Measurements from ENCODE around the gene PSMB1. TPM values are rescaled to one million over a fixed set of nuclear protein-coding genes. Genes with fewer than 3 reads are reported as not detected.
A peak's percentile ranks its signal among the peaks of the same experiment; 100 is the strongest.

Gene PSMB1
- total RNA-seq (2014; rRNA removed; shearing (Covaris generic)): 357 and 388 TPM in 2 replicates
- polyA plus RNA-seq (2016; fragmentation: Nextera tagmentation; extraction: Ambion mirVana): 509 and 576 TPM in 2 replicates
- long read RNA-seq, transcript PSMB1-201 (6 exons, 928 nt): major isoform, 359 of 371 reads
- long read RNA-seq, partial matches to known transcripts: 2 of 371 reads
- long read RNA-seq, other reads (novel, unspliced or antisense): 9 of 371 reads

DNA sequence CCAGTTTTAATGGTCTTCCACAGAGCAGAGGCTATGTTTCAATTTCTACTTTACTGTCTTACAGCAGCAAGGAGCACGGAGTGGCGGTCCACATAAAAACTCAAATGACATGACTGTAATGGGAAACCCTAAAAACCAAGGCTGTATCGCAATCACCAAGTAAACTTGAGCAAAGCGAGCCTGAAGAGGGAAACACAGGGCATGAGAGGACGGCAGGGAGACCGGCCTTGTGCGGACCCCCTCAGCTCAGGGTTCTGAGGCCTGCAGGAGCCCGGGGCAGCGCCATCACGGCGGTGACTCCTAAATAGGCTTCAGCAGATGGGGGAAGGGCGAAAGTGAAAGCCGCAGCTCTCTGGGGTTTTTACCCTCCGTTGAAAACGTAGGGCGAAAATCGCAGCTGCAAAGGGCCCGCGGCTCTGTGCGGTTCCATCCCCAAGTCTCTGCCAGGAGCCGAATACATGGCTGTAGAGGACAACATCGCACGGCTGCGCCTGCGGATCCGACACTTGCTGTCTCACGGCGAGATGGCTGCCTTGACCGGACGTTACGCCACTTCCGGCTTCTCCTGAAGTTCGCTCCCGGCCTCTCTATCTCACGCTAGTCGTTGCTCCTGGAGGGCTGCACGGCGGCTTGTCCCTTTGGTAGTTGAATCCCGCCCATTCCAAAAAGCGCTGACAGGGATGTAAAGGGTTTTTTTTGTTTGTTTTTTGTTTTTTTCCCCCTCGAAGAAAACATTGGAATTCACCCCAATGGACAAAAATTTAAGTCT lies at the start of gene PSMB1:
Gene PSMB1, minus strand, starts transcription at position 543 of the 769 bp plus-strand sequence. Its CDS starts 65 bp downstream, at position 478.
- H3K27ac Mint-ChIP-seq: no peak within 1 kb of the TSS
- ATAC-seq: peak; percentile 84
- H3K36me3 ChIP-seq (ENCODE audit: insufficient read depth): peaks cover 6% of the 10 kb centered on the region; the same call in 1 of the 2 replicates
- peak within 1 kb of the TSS; percentile 95 for H3K27ac ChIP-seq (ENCODE audit: low read depth)
- peak within 1 kb of the TSS; percentile 93 for H2AFZ ChIP-seq
- peaks cover 5% of the 10 kb centered on the region for H3K27me3 Mint-ChIP-seq (ENCODE audit: insufficient read depth, low read depth, poor library complexity)
- H3K4me3 ChIP-seq: peak within 1 kb of the TSS; percentile 92
- no peaks in the 10 kb centered on the region for H3K9me2 ChIP-seq (ENCODE audit: insufficient read depth)
- no peaks in the 10 kb centered on the region for H3K27me3 ChIP-seq (ENCODE audit: insufficient read depth)
- H4K20me1 ChIP-seq (replicated peaks; ENCODE audit: insufficient read depth): peaks cover 32% of the 10 kb centered on the region
- H3K79me2 ChIP-seq (replicated peaks; ENCODE audit: insufficient read depth): peaks cover 83% of the 10 kb centered on the region
- peaks cover 29% of the 10 kb centered on the region for H3K36me3 Mint-ChIP-seq (ENCODE audit: low read depth)
- no peaks in the 10 kb centered on the region for H3K9me3 Mint-ChIP-seq
- peak; percentile 99 for DNase-seq (ENCODE audit: low spot score)
- H3F3A ChIP-seq (replicated peaks; ENCODE audit: low read depth): no peaks in the 10 kb centered on the region
- peaks cover 15% of the 10 kb centered on the region for H3K4me1 Mint-ChIP-seq
- peaks cover 26% of the 10 kb centered on the region for H3K4me1 ChIP-seq (ENCODE audit: insufficient read depth)
- H3K4me2 ChIP-seq: peak within 1 kb of the TSS; percentile 87
- H3K4me3 Mint-ChIP-seq: no peak within 1 kb of the TSS
- TF ChIP-seq STAT1 (IDR thresholded peaks at IDR 0.05; ENCODE audit: unreplicated experiment) (no peak), ZNF114 (CRISPR knock-in tag; IDR thresholded peaks at IDR 0.05) (no peak), JUNB (IDR thresholded peaks at IDR 0.05; ENCODE audit: unreplicated experiment) (no peak), EZH2phosphoT487 (IDR thresholded peaks at IDR 0.05; ENCODE audit: unreplicated experiment) (no peak), EZH2 (IDR thresholded peaks at IDR 0.05; ENCODE audit: low read depth, unreplicated experiment) (no peak), ZNF462 (CRISPR knock-in tag; IDR thresholded peaks at IDR 0.05) (no peak), POLR2AphosphoS5 (IDR thresholded peaks at IDR 0.05; ENCODE audit: low read depth) (peak; percentile 92), CREB1 (CRISPR knock-in tag; IDR thresholded peaks at IDR 0.05; ENCODE audit: low read depth) (peak; percentile 93), NANOG (IDR thresholded peaks at IDR 0.05; ENCODE audit: borderline replicate concordance) (no peak), ETS1 (IDR thresholded peaks at IDR 0.05) (peak; percentile 86), CTCF (conservative IDR thresholded peaks at IDR 0.05; ENCODE audit: low read depth in 2 of 2) (no peak), ZNF331 (CRISPR knock-in tag; IDR thresholded peaks at IDR 0.05; ENCODE audit: low read depth) (no peak)
- TF ChIP-seq, protein P1, sequence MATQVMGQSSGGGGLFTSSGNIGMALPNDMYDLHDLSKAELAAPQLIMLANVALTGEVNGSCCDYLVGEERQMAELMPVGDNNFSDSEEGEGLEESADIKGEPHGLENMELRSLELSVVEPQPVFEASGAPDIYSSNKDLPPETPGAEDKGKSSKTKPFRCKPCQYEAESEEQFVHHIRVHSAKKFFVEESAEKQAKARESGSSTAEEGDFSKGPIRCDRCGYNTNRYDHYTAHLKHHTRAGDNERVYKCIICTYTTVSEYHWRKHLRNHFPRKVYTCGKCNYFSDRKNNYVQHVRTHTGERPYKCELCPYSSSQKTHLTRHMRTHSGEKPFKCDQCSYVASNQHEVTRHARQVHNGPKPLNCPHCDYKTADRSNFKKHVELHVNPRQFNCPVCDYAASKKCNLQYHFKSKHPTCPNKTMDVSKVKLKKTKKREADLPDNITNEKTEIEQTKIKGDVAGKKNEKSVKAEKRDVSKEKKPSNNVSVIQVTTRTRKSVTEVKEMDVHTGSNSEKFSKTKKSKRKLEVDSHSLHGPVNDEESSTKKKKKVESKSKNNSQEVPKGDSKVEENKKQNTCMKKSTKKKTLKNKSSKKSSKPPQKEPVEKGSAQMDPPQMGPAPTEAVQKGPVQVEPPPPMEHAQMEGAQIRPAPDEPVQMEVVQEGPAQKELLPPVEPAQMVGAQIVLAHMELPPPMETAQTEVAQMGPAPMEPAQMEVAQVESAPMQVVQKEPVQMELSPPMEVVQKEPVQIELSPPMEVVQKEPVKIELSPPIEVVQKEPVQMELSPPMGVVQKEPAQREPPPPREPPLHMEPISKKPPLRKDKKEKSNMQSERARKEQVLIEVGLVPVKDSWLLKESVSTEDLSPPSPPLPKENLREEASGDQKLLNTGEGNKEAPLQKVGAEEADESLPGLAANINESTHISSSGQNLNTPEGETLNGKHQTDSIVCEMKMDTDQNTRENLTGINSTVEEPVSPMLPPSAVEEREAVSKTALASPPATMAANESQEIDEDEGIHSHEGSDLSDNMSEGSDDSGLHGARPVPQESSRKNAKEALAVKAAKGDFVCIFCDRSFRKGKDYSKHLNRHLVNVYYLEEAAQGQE (IDR thresholded peaks at IDR 0.05; ENCODE audit: unreplicated experiment): no peak
